H1 (cell line): ENCODE measurements around the gene SPEN. TPM values are rescaled to one million over a fixed set of nuclear protein-coding genes. Genes with fewer than 3 reads are reported as not detected.

ENCODE experiments used
- CHD7 ChIP-seq: fragments of 300-600 bp; sonication (generic); IDR thresholded peaks from 2 replicates; pipeline ENCODE4 v1.7.1; 2012; ENCODE audit warnings: low read length, moderate library complexity, mild to moderate bottlenecking, inconsistent platforms; ENCODE audit not compliant: insufficient replicate concordance
- HDAC2 ChIP-seq, 2 experiments: fragments of 300-600 bp in 1 of 2; sonication (generic) in 1 of 2; IDR thresholded peaks; 2 replicates each; pipeline ENCODE4 v1.6.1; 2011 to 2012; ENCODE audit warnings: low read depth in 2 of 2, low read length in 2 of 2, mild to moderate bottlenecking in 2 of 2, moderate library complexity in 2 of 2, borderline replicate concordance in 1 of 2, inconsistent platforms in 1 of 2
- USF2 ChIP-seq: IDR thresholded peaks from 2 replicates; pipeline ENCODE4 v1.6.1; 2011; ENCODE audit warnings: low read length, improper control_type of control experiment
- polyA plus RNA-seq, 7 experiments: library from polyadenylated mRNA; depleted of rRNA in 3 of 7; stranded (reverse) in 5 of 7; unstranded in 2 of 7; fragments of >200 nt in 5 of 7; fragments of 200-250 nt in 2 of 7; gene quantifications; 1 replicate in 5 of 7; 2 replicates in 1 of 7; 4 replicates in 1 of 7; pipeline versions ENCODE4 v1.2.1 to v1.2.3, GENCODE V29; 2011 to 2013; ENCODE audit warnings: missing spikeins in 2 of 7, mixed read lengths in 2 of 7
- total RNA-seq: library from RNA; stranded (reverse); fragmentation: NEBNext Ultra II Directional; extraction: Animal tissue kit (Norgen Biotek cat#: 25700); gene quantifications from 2 replicates; pipeline ENCODE4 v1.2.1, GENCODE V29; 2021

SPEN gene
- total and polyA plus RNA-seq, 2 of the 8 experiments (the other 6 are each of a cell fraction or from before 2014, with no cell fraction given): 12.5 to 52.1 TPM

GRCh38 chr1:15858069-15858670, 10.7 kb downstream of the SPEN start (continued):
- TF ChIP-seq CHD7 (no peak), HDAC2 (IDR thresholded peaks at IDR 0.05; ENCODE audit: borderline replicate concordance in 1 of 2, low read depth in 2 of 2, low read length in 2 of 2) (no peak), USF2 (no peak)
- TF ChIP-seq, all 59 proteins: peak for 0
